Measurements from ENCODE around the gene USP51.

DNA sequence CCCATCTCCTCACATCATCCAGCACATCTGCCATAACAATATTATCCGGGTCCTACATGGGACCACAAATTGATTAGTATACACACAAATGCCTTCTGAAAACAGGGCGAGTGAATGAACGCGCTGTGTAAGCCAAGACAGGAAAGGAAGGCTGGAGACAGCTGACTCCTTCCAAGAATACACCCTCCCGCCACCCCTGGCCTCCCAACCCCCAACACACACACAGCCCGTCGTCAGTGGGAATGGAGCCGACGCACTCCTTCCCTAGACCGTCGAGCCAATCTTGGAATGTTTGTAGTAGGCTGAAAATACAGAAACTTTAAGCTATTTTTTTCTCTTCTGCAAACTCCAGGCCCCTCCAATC lies 38.0 kb downstream of the USP51 start:
- TF ChIP-seq, protein P1, sequence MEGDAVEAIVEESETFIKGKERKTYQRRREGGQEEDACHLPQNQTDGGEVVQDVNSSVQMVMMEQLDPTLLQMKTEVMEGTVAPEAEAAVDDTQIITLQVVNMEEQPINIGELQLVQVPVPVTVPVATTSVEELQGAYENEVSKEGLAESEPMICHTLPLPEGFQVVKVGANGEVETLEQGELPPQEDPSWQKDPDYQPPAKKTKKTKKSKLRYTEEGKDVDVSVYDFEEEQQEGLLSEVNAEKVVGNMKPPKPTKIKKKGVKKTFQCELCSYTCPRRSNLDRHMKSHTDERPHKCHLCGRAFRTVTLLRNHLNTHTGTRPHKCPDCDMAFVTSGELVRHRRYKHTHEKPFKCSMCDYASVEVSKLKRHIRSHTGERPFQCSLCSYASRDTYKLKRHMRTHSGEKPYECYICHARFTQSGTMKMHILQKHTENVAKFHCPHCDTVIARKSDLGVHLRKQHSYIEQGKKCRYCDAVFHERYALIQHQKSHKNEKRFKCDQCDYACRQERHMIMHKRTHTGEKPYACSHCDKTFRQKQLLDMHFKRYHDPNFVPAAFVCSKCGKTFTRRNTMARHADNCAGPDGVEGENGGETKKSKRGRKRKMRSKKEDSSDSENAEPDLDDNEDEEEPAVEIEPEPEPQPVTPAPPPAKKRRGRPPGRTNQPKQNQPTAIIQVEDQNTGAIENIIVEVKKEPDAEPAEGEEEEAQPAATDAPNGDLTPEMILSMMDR (conservative IDR thresholded peaks at IDR 0.05): no peak
- no peak for TF ChIP-seq EZH2 (IDR thresholded peaks at IDR 0.05; ENCODE audit: low read depth)
